HG02588 (cell line): ENCODE data around the gene ATP9B.
A peak's percentile ranks its signal among the peaks of the same experiment; 100 is the strongest.

Source experiments
- ATAC-seq: cut with Tn5 transposase; IDR thresholded peaks from one replicate; pipeline ENCODE4 v1.9.1; 2021; ENCODE audit warnings: mild to moderate bottlenecking, moderate library complexity; ENCODE audit not compliant: unreplicated experiment

Gene ATP9B

GRCh38 chr18:79403723-79404566, 334.8 kb downstream of the ATP9B start:
- ATAC-seq = no peak

- no peak for ATAC-seq
Measured at GRCh38 chr18:79404567-79404910, 335.3 kb downstream of the ATP9B start.

- no peak for ATAC-seq
Measured at GRCh38 chr18:79405019-79405780, 336.0 kb downstream of the ATP9B start.

GRCh38 chr18:79405781-79406575, 336.8 kb downstream of the ATP9B start:
- ATAC-seq = peak; percentile 73

- ATAC-seq = no peak
Measured at GRCh38 chr18:79406708-79407107, 337.5 kb downstream of the ATP9B start.

- no peak for ATAC-seq
Measured at GRCh38 chr18:79409313-79409712, 340.1 kb downstream of the ATP9B start.

GRCh38 chr18:79410171-79410641, 341.0 kb downstream of the ATP9B start:
- ATAC-seq = no peak

GRCh38 chr18:79410731-79411613, 341.8 kb downstream of the ATP9B start:
- ATAC-seq = no peak

GRCh38 chr18:79411614-79412526, 342.7 kb downstream of the ATP9B start:
- ATAC-seq = no peak

GRCh38 chr18:79413025-79413424, 343.8 kb downstream of the ATP9B start:
- ATAC-seq = no peak

GRCh38 chr18:79413426-79413825, 344.2 kb downstream of the ATP9B start:
- ATAC-seq = no peak

GRCh38 chr18:79413901-79414300, 344.7 kb downstream of the ATP9B start:
- ATAC-seq = no peak

- no peak for ATAC-seq
Measured at GRCh38 chr18:79416022-79416676, 347.0 kb downstream of the ATP9B start.

GRCh38 chr18:79416677-79417052, 347.5 kb downstream of the ATP9B start:
- no peak for ATAC-seq

- ATAC-seq = no peak
Measured at GRCh38 chr18:79418236-79418635, 349.0 kb downstream of the ATP9B start.

GRCh38 chr18:79418642-79419041, 349.4 kb downstream of the ATP9B start:
- no peak for ATAC-seq

GRCh38 chr18:79420033-79420745, 351.0 kb downstream of the ATP9B start:
- ATAC-seq = no peak

- ATAC-seq = no peak
Measured at GRCh38 chr18:79421275-79421857, 352.2 kb downstream of the ATP9B start.
